SK-N-SH (cell line): ENCODE results near the gene CPEB4. TPM values are rescaled to one million over a fixed set of nuclear protein-coding genes. Genes with fewer than 3 reads are reported as not detected.

Experiments
- CTCF ChIA-PET: fragments of 300-600, 350-600 bp; formaldehyde crosslinking; extraction: SDS; loops from one replicate; lab custom pipeline; 2021; lab: Yijun Ruan, JAX
- POLR2A ChIA-PET: fragments of 350-600 bp; sonication (Branson Sonifier 250); formaldehyde crosslinking; extraction: SDS; loops from one replicate; lab custom pipeline; 2020; ENCODE audit warnings: antibody characterized with exemption, inconsistent platforms; lab: Yijun Ruan, JAX
- DNase-seq: peaks from one replicate; pipeline ENCODE4 v3.0.0; 2012
- H2AFZ ChIP-seq: fragments of 200-600 bp; sonication (generic); 2 replicates; pipeline ENCODE4 v1.8.1; 2016; ENCODE audit warnings: antibody characterized with exemption, mild to moderate bottlenecking, low read depth
- H3F3A ChIP-seq: fragments of 200-600 bp; sonication (generic); replicated peaks from 2 replicates; pipeline ENCODE3; 2016; ENCODE audit warnings: antibody characterized with exemption, mild to moderate bottlenecking; ENCODE audit not compliant: insufficient read depth
- H3K27ac ChIP-seq, 2 experiments: fragments of 200-500 bp in 1 of 2; fragments of 200-600 bp in 1 of 2; sonication (Bioruptor generic) in 1 of 2; sonication (generic), shearing (Covaris generic) in 1 of 2; 2 replicates each; pipeline versions ENCODE4 v1.5.1 to v1.6.1; 2014 to 2016; ENCODE audit warnings: low read depth in 2 of 2, inconsistent platforms in 1 of 2, low read length in 1 of 2, mild to moderate bottlenecking in 1 of 2, mixed read lengths in 1 of 2
- H3K27me3 ChIP-seq: fragments of 200-600 bp; sonication (generic), shearing (Covaris generic); 2 replicates; pipeline ENCODE4 v1.6.1; 2016; ENCODE audit warnings: mixed run types; ENCODE audit not compliant: insufficient read depth
- H3K36me3 ChIP-seq, 2 experiments: fragments of 200-500 bp in 1 of 2; fragments of 200-600 bp in 1 of 2; sonication (Bioruptor generic) in 1 of 2; sonication (generic) in 1 of 2; replicated peaks in 1 of 2; 2 replicates each; pipeline versions ENCODE3 to v1.5.1; 2014 to 2016; ENCODE audit warnings: low read length in 1 of 2, mild to moderate bottlenecking in 1 of 2; ENCODE audit not compliant: insufficient read depth in 2 of 2, control insufficient read depth in 1 of 2
- H3K4me1 ChIP-seq, 2 experiments: fragments of 200-500 bp in 1 of 2; fragments of 200-600 bp in 1 of 2; sonication (Bioruptor generic) in 1 of 2; sonication (generic), shearing (Covaris generic) in 1 of 2; 2 replicates each; pipeline versions ENCODE4 v1.5.1 to v1.6.1; 2014 to 2016; ENCODE audit warnings: low read depth in 1 of 2, low read length in 1 of 2, mixed run types in 1 of 2; ENCODE audit not compliant: insufficient read depth in 2 of 2, control insufficient read depth in 1 of 2
- H3K4me2 ChIP-seq: fragments of 200-600 bp; sonication (generic), shearing (Covaris generic); 2 replicates; pipeline ENCODE4 v1.6.1; 2017; ENCODE audit warnings: mixed run types
- H3K4me3 ChIP-seq, 2 experiments: fragments of 200-500 bp in 1 of 2; fragments of 200-600 bp in 1 of 2; sonication (Bioruptor generic) in 1 of 2; sonication (generic), shearing (Covaris generic) in 1 of 2; 2 replicates each; pipeline versions ENCODE4 v1.5.1 to v1.8.1; 2014 to 2016; ENCODE audit warnings: low read depth in 2 of 2, inconsistent platforms in 1 of 2, low read length in 1 of 2, mild to moderate bottlenecking in 1 of 2, mixed read lengths in 1 of 2, moderate library complexity in 1 of 2
- H3K79me2 ChIP-seq: fragments of 200-600 bp; sonication (generic); 2 replicates; pipeline ENCODE4 v1.8.1; 2017; ENCODE audit warnings: mild to moderate bottlenecking; ENCODE audit not compliant: insufficient read depth
- H3K9ac ChIP-seq: fragments of 200-600 bp; sonication (generic); 2 replicates; pipeline ENCODE4 v1.6.1; 2017; ENCODE audit warnings: mixed run types
- H3K9me2 ChIP-seq: fragments of 200-600 bp; sonication (generic); 2 replicates; pipeline ENCODE4 v1.6.1; 2017; ENCODE audit warnings: mixed run types
- H3K9me3 ChIP-seq: fragments of 200-600 bp; sonication (generic); 2 replicates; pipeline ENCODE4 v1.6.1; 2017; ENCODE audit warnings: mixed run types, mild to moderate bottlenecking, moderate library complexity
- H4K20me1 ChIP-seq: fragments of 200-600 bp; sonication (generic); 2 replicates; pipeline ENCODE4 v1.6.1; 2017; ENCODE audit warnings: mild to moderate bottlenecking, mixed run types; ENCODE audit not compliant: insufficient read depth
- CHD2 ChIP-seq: fragments of 150-350 bp; IDR thresholded peaks from 2 replicates; pipeline ENCODE4 v1.6.1; 2018; ENCODE audit warnings: low read length; ENCODE audit not compliant: partially characterized antibody
- ELF1 ChIP-seq: IDR thresholded peaks from 2 replicates; pipeline ENCODE4 v1.4.0; 2012
- EP300 ChIP-seq, 2 experiments: IDR thresholded peaks; 2 replicates each; pipeline versions ENCODE4 v1.4.0 to v1.6.1; 2012; ENCODE audit warnings: borderline replicate concordance in 1 of 2, low read depth in 1 of 2, low read length in 1 of 2
- FOSL2 ChIP-seq: IDR thresholded peaks from 2 replicates; pipeline ENCODE4 v1.4.0; 2012; ENCODE audit warnings: low read depth, mild to moderate bottlenecking, moderate library complexity, borderline replicate concordance
- FOXJ3 ChIP-seq: sonication (generic); formaldehyde crosslinking; IDR thresholded peaks from 2 replicates; pipeline ENCODE4 v1.5.1; 2020; ENCODE audit warnings: mild to moderate bottlenecking, missing genetic modification reagents
- FOXM1 ChIP-seq: IDR thresholded peaks from 2 replicates; pipeline ENCODE4 v1.4.0; 2012; ENCODE audit warnings: low read depth, mild to moderate bottlenecking
- JUND ChIP-seq: IDR thresholded peaks from 2 replicates; pipeline ENCODE4 v1.4.0; 2012
- MEF2A ChIP-seq: IDR thresholded peaks from 2 replicates; pipeline ENCODE4 v1.4.0; 2012; ENCODE audit warnings: low read depth, borderline replicate concordance
- NRF1 ChIP-seq: IDR thresholded peaks from 2 replicates; pipeline ENCODE4 v1.6.1; 2012; ENCODE audit warnings: low read depth, mild to moderate bottlenecking, low read length
- REST ChIP-seq: IDR thresholded peaks from 2 replicates; pipeline ENCODE4 v1.6.1; 2012; ENCODE audit warnings: mild to moderate bottlenecking, low read depth, low read length, moderate library complexity
- RFX5 ChIP-seq: IDR thresholded peaks from 2 replicates; pipeline ENCODE4 v1.6.1; 2012; ENCODE audit warnings: mild to moderate bottlenecking, improper control_type of control experiment, low read length
- SIN3A ChIP-seq: IDR thresholded peaks from 2 replicates; pipeline ENCODE4 v1.6.1; 2012; ENCODE audit warnings: low read depth, mild to moderate bottlenecking, low read length, moderate library complexity, borderline replicate concordance
- SMC3 ChIP-seq: IDR thresholded peaks from 2 replicates; pipeline ENCODE4 v1.6.1; 2012; ENCODE audit warnings: low read depth, low read length, improper control_type of control experiment
- TCF12 ChIP-seq: IDR thresholded peaks from 2 replicates; pipeline ENCODE4 v1.4.0; 2012
- YY1 ChIP-seq: IDR thresholded peaks from 2 replicates; pipeline ENCODE4 v1.4.0; 2012; ENCODE audit warnings: low read depth, mild to moderate bottlenecking
- WGBS: methylation state at CpG from one replicate; pipeline ENCODE4 v1.1.6; 2017; ENCODE audit warnings: low lambda C conversion rate; 5-methylcytosine and 5-hydroxymethylcytosine counted together
- polyA plus RNA-seq, 3 experiments: library from polyadenylated mRNA; depleted of rRNA; stranded (reverse); fragments of >200 nt; gene quantifications; 2 replicates each; pipeline ENCODE4 v1.2.3, GENCODE V29; 2012
- TF ChIP-seq, protein P1 (sequence below): IDR thresholded peaks from 2 replicates; pipeline ENCODE4 v1.4.0; 2012; ENCODE audit warnings: low read depth
- TF ChIP-seq, protein P2 (sequence below): IDR thresholded peaks from 2 replicates; pipeline ENCODE4 v1.4.0; 2012; ENCODE audit warnings: low read depth, borderline replicate concordance
- TF ChIP-seq, protein P3 (sequence below): IDR thresholded peaks from 2 replicates; pipeline ENCODE4; 2012

CPEB4 gene
- polyA plus RNA-seq, 1 of the 3 experiments (the other 2 are of a cell fraction) = 6.8 TPM

DNA sequence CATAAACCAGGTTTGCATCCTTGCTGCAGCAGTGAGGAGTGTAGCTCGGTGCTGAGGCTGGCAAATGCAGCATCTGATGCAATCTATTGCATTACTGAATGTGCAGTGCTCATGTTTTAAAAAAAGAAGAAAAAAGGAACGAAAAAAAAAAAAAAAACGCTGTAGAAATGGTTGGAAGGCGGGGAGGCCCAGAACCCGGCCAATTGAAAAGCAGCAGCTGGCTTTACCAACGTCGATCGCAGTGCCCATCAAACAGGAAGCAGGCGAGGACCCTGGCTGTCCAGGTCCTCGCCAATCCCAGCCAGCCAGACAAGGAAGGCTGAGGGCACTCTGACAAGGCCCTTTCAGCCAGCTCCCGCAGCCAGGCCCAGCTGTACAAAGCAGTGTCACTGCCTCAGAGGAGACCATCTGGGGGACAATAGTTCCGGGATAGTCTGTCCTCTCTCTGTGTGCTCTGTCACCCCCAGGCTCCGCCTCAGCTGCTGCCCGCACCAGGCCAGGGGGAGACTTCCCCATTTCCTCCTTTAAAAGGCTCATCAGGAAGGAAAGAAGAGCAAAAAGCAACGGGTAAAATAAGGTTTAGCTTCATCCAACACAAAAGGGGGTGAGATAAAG, 21.8 kb upstream of the CPEB4 start:
- 61% methylated on average over 11 of the region's 15 CpGs for WGBS
- no peak overlapping the region for H2AFZ ChIP-seq
- no peaks in the 10 kb centered on the region for H4K20me1 ChIP-seq
- no peak for DNase-seq
- no peaks in the 10 kb centered on the region for H3K9me2 ChIP-seq
- H3K9me3 ChIP-seq = no peaks in the 10 kb centered on the region
- H3K27me3 ChIP-seq = no peaks in the 10 kb centered on the region
- H3K4me1 ChIP-seq = no peaks in the 10 kb centered on the region; a peak in 1 of 4 replicates
- H3K4me2 ChIP-seq = no peak overlapping the region
- H3K9ac ChIP-seq = no peak overlapping the region
- H3K36me3 ChIP-seq = no peaks in the 10 kb centered on the region
- POLR2A ChIA-PET = no interaction called here
- CTCF ChIA-PET = interaction anchor here (0.6 kb wide), 1 partner anchor 35 kb away, joined by 3 read pairs; no protein-coding TSS in a partner anchor
- no peak overlapping the region for H3K4me3 ChIP-seq
- no peaks in the 10 kb centered on the region for H3K79me2 ChIP-seq
- no peak for TF ChIP-seq FOXJ3 (CRISPR knock-in tag)
- no peak for TF ChIP-seq MEF2A
- no peak for TF ChIP-seq YY1
- TF ChIP-seq FOSL2 = no peak
- TF ChIP-seq SIN3A = no peak
- no peak overlapping the region; a peak in 1 of 4 replicates for H3K27ac ChIP-seq
- no peaks in the 10 kb centered on the region for H3F3A ChIP-seq

DNA sequence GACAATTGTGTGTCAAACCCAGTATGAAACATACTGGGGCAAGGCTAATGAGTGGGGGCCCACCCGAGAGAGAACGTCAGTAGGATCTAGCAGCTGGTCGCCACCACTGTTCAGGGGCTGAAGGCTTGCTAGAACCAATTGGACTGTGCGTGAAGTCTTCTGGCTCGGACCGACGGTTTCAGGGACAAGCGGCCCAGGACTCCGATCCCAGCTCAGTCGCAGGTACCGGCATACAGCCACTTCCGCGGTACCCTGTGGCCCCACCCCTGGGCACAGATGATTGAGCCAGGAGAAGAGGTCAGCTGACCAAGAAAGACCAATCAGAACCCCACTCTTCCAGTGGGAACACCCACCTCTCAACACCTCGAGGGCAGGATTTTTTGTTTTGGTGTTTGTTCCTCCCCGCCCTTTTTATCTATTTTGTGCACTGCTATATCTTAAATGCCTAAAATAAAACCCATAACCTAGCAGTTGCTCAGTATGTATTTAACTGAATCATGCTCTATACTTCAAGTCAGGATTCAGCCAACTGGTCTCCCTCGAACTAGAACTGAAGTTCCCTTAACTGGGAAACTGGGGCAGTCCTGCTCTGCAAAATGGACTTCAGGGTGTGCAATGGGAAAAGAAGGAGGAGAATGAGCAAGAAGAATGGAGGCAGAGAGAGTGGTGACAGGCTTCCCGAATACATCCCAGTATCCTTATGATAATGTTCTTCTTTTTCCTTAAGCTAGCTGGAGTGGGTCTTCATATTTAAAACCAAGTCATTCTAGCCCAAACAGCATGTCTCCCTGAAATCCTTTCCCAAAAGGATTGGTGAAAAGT, 21.1 kb upstream of the CPEB4 start:
- Histone ChIP-seq H3F3A (no peaks in the 10 kb centered on the region), H3K9me2 (no peaks in the 10 kb centered on the region), H3K4me3 (no peak overlapping the region), H3K9ac (no peak overlapping the region), H3K79me2 (no peaks in the 10 kb centered on the region), H4K20me1 (no peaks in the 10 kb centered on the region), H3K27me3 (no peaks in the 10 kb centered on the region), H3K4me2 (no peak overlapping the region), H2AFZ (no peak overlapping the region), H3K27ac (no peak overlapping the region), H3K9me3 (no peaks in the 10 kb centered on the region), H3K36me3 (no peaks in the 10 kb centered on the region), H3K4me1 (no peaks in the 10 kb centered on the region; a peak in 1 of 4 replicates)
- POLR2A ChIA-PET = no interaction called here
- CTCF ChIA-PET = interaction anchor here (0.6 kb wide), 1 partner anchor 36 kb away, joined by 3 read pairs; no protein-coding TSS in a partner anchor
- no peak for DNase-seq
- 73% methylated on average over 9 of the region's 17 CpGs for WGBS
- TF ChIP-seq, protein P1, sequence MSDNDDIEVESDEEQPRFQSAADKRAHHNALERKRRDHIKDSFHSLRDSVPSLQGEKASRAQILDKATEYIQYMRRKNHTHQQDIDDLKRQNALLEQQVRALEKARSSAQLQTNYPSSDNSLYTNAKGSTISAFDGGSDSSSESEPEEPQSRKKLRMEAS = no peak
- TF ChIP-seq, protein P2, sequence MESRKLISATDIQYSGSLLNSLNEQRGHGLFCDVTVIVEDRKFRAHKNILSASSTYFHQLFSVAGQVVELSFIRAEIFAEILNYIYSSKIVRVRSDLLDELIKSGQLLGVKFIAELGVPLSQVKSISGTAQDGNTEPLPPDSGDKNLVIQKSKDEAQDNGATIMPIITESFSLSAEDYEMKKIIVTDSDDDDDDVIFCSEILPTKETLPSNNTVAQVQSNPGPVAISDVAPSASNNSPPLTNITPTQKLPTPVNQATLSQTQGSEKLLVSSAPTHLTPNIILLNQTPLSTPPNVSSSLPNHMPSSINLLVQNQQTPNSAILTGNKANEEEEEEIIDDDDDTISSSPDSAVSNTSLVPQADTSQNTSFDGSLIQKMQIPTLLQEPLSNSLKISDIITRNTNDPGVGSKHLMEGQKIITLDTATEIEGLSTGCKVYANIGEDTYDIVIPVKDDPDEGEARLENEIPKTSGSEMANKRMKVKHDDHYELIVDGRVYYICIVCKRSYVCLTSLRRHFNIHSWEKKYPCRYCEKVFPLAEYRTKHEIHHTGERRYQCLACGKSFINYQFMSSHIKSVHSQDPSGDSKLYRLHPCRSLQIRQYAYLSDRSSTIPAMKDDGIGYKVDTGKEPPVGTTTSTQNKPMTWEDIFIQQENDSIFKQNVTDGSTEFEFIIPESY = no peak
- TF ChIP-seq MEF2A = no peak
- no peak for TF ChIP-seq FOXM1
- no peak for TF ChIP-seq RFX5
- no peak for TF ChIP-seq REST
- TF ChIP-seq, protein P3, sequence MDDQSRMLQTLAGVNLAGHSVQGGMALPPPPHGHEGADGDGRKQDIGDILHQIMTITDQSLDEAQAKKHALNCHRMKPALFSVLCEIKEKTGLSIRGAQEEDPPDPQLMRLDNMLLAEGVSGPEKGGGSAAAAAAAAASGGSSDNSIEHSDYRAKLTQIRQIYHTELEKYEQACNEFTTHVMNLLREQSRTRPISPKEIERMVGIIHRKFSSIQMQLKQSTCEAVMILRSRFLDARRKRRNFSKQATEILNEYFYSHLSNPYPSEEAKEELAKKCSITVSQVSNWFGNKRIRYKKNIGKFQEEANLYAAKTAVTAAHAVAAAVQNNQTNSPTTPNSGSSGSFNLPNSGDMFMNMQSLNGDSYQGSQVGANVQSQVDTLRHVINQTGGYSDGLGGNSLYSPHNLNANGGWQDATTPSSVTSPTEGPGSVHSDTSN = no peak
- no peak for TF ChIP-seq FOXJ3 (CRISPR knock-in tag)
- TF ChIP-seq YY1 = no peak
- TF ChIP-seq SIN3A = no peak
- TF ChIP-seq CHD2 = no peak
- TF ChIP-seq NRF1 = no peak
- TF ChIP-seq EP300 (IDR thresholded peaks at IDR 0.05; ENCODE audit: borderline replicate concordance in 1 of 2, low read depth in 1 of 2, low read length in 1 of 2) = no peak
- TF ChIP-seq JUND = no peak
- no peak for TF ChIP-seq ELF1
- no peak for TF ChIP-seq TCF12
- TF ChIP-seq SMC3 = no peak
